ENCODE measurements around the gene HACD2. TPM values are rescaled to one million over a fixed set of nuclear protein-coding genes. Genes with fewer than 3 reads are reported as not detected.

HACD2 gene
- polyA plus RNA-seq, 2 of the 4 experiments (the other 2 are of a cell fraction) = 41.8 to 97.7 TPM

DNA sequence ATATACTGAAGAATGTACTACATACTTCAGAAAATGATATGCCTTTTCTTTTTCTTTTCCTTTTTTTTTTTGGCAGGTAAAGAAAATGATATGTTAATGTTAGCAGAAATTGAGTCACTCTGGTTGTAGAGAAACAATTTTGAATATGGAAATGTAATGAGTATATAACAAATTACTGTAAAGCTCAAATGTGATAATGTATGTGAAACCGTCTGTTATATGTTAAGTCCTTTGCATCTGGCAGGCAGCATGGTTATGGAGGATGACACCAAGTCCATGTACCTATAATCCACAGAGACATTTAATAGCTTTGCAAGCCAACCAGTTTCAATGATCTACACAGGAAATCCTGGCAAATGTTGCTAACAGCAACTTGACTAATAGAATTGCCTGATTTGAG, 58.4 kb downstream of the HACD2 start:
- H3K4me2 ChIP-seq = no peak overlapping the region
- H3K9me3 ChIP-seq = no peaks in the 10 kb centered on the region
- POLR2A ChIA-PET = interaction anchor here (0.6 kb wide), 1 partner anchor 1002 kb away, joined by 3 read pairs; no protein-coding TSS in a partner anchor
- WGBS (ENCODE audit: missing lambda C conversion rate) = 88% methylated on average over 1 of the region's 1 CpG
- CTCF ChIA-PET = interaction anchor here (0.7 to 1.6 kb wide), 2 partner anchors 33 kb away, joined by 4 to 8 read pairs; no protein-coding TSS in a partner anchor
- no peak overlapping the region for H3K27ac ChIP-seq
- H3K4me1 ChIP-seq = no peaks in the 10 kb centered on the region
- no peak for ATAC-seq
- FAIRE-seq = no peak
- no peak overlapping the region for H3K4me3 ChIP-seq
- no peak for TF ChIP-seq FOXS1 (CRISPR knock-in tag; IDR thresholded peaks at IDR 0.05)
- TF ChIP-seq PHF8 (IDR thresholded peaks at IDR 0.05; ENCODE audit: borderline replicate concordance, low read depth) = no peak
- no peak for DNase-seq (ENCODE audit: low read depth in 1 of 2, low spot score in 1 of 2)

- no peaks in the 10 kb centered on the region for H3K4me1 ChIP-seq
- CTCF ChIA-PET = no interaction called here
- no peak overlapping the region for H3K4me2 ChIP-seq
- FAIRE-seq (no peak), ATAC-seq (no peak), DNase-seq (ENCODE audit: low read depth in 1 of 2, low spot score in 1 of 2) (no peak)
- WGBS (ENCODE audit: missing lambda C conversion rate) = 88% methylated on average over 3 of the region's 3 CpGs
- POLR2A ChIA-PET = no interaction called here
- H3K27ac ChIP-seq = no peak overlapping the region
- no peaks in the 10 kb centered on the region for H3K9me3 ChIP-seq
- no peak overlapping the region for H3K4me3 ChIP-seq
- TF ChIP-seq MAFK (IDR thresholded peaks at IDR 0.05; ENCODE audit: partially characterized antibody) (no peak), ZSCAN20 (CRISPR knock-in tag; IDR thresholded peaks at IDR 0.05) (no peak), BCL3 (IDR thresholded peaks at IDR 0.05) (no peak), MAZ (IDR thresholded peaks at IDR 0.05; ENCODE audit: borderline replicate concordance, low read depth, low read length) (no peak), HOXB5 (CRISPR knock-in tag; IDR thresholded peaks at IDR 0.05) (no peak), MYC (IDR thresholded peaks at IDR 0.05; ENCODE audit: borderline replicate concordance, low read length) (no peak), NR3C1 (IDR thresholded peaks at IDR 0.05) (no peak)
Observed at GRCh38 chr3:123525433-123525832, 59.4 kb downstream of the HACD2 start.

- ATAC-seq (no peak), DNase-seq (ENCODE audit: low read depth in 1 of 2, low spot score in 1 of 2) (no peak), FAIRE-seq (no peak)
- CTCF ChIA-PET = no interaction called here
- H3K27ac ChIP-seq = no peak overlapping the region
- 94% methylated on average over 4 of the region's 4 CpGs for WGBS (ENCODE audit: missing lambda C conversion rate)
- H3K4me2 ChIP-seq = no peak overlapping the region
- TF ChIP-seq RFX5 (IDR thresholded peaks at IDR 0.05) (no peak), HEYL (CRISPR knock-in tag; IDR thresholded peaks at IDR 0.05) (no peak), JUNB (IDR thresholded peaks at IDR 0.05) (no peak), CBX2 (IDR thresholded peaks at IDR 0.05; ENCODE audit: borderline replicate concordance, low read depth) (no peak), NFE2L2 (conservative IDR thresholded peaks at IDR 0.05; ENCODE audit: low read length) (no peak), SREBF2 (IDR thresholded peaks at IDR 0.05) (no peak), ELK1 (IDR thresholded peaks at IDR 0.05; ENCODE audit: low read depth, low read length) (no peak), HOXB13 (CRISPR knock-in tag; IDR thresholded peaks at IDR 0.05; ENCODE audit: low read depth) (no peak), ZFP36 (IDR thresholded peaks at IDR 0.05; ENCODE audit: borderline replicate concordance, partially characterized antibody) (no peak), TP53 (CRISPR knock-in tag; IDR thresholded peaks at IDR 0.05) (no peak), CBX8 (IDR thresholded peaks at IDR 0.05) (no peak)
- TF ChIP-seq, protein P1, sequence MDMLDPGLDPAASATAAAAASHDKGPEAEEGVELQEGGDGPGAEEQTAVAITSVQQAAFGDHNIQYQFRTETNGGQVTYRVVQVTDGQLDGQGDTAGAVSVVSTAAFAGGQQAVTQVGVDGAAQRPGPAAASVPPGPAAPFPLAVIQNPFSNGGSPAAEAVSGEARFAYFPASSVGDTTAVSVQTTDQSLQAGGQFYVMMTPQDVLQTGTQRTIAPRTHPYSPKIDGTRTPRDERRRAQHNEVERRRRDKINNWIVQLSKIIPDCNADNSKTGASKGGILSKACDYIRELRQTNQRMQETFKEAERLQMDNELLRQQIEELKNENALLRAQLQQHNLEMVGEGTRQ (IDR thresholded peaks at IDR 0.05) = no peak
- H3K4me3 ChIP-seq = no peak overlapping the region
- POLR2A ChIA-PET = no interaction called here
- no peaks in the 10 kb centered on the region for H3K9me3 ChIP-seq
- no peaks in the 10 kb centered on the region for H3K4me1 ChIP-seq
Observed at GRCh38 chr3:123524981-123525380, 59.9 kb downstream of the HACD2 start.

Measured in A549 (cell line).